Body of pancreas (tissue), 4 donors: ENCODE results near the gene ADGRG7.

Experiments used
- POLR2A ChIP-seq, 3 donors: fragments of 450-650 bp; IDR thresholded peaks; one replicate each; pipeline ENCODE4 v1.6.1; 2016; ENCODE audit warnings: antibody characterized with exemption in 3 of 3, mild to moderate bottlenecking in 2 of 3
- TF ChIP-seq, protein P1 (sequence below), 7 experiments: fragments of 450-650 bp in 4 of 7; fragments of 200-600 bp in 3 of 7; sonication (generic) in 3 of 7; IDR thresholded peaks; one replicate each; pipeline ENCODE4 v1.5.1; 2016 to 2019; ENCODE audit warnings: antibody characterized with exemption in 7 of 7

DNA sequence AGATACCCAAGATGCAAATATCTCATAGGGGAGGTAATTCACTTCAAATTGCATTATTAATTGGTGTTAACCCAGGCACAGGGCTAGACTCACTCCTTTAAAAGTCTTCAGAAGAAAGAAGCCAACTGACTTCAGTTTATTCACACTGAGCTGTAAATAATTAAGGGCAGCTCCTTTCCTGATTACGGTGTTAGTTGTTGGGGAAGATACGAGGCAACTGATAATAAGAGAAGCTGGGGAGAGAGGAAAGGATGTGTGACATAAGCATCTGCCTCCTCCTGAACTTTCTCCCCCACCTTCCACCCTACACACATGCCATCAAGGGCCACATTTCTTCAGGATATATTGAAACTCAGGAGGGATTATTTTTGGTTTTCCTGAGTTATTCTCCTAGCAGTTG lies 47.5 kb downstream of the ADGRG7 start:
- no peak for TF ChIP-seq POLR2A (IDR thresholded peaks at IDR 0.05)
- TF ChIP-seq, protein P1, sequence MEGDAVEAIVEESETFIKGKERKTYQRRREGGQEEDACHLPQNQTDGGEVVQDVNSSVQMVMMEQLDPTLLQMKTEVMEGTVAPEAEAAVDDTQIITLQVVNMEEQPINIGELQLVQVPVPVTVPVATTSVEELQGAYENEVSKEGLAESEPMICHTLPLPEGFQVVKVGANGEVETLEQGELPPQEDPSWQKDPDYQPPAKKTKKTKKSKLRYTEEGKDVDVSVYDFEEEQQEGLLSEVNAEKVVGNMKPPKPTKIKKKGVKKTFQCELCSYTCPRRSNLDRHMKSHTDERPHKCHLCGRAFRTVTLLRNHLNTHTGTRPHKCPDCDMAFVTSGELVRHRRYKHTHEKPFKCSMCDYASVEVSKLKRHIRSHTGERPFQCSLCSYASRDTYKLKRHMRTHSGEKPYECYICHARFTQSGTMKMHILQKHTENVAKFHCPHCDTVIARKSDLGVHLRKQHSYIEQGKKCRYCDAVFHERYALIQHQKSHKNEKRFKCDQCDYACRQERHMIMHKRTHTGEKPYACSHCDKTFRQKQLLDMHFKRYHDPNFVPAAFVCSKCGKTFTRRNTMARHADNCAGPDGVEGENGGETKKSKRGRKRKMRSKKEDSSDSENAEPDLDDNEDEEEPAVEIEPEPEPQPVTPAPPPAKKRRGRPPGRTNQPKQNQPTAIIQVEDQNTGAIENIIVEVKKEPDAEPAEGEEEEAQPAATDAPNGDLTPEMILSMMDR (IDR thresholded peaks at IDR 0.05) = no peak
